BE2C (cell line): ENCODE data around the gene IL21R.
"Not testable (repeated sequence)": the region's sequence is repeated elsewhere in the genome, so short reads cannot be mapped to it uniquely, and the experiment has no call there.

Experiments used
- DNase-seq: peaks from one replicate; pipeline ENCODE4 v3.0.0-alpha.2; 2020
- H3K27me3 ChIP-seq: fragments of 250-450 bp; sonication (Bioruptor Pico); 2 replicates; pipeline ENCODE4 v1.5.1; 2020; ENCODE audit warnings: mild to moderate bottlenecking
- H3K36me3 ChIP-seq: fragments of 250-450 bp; sonication (Bioruptor Pico); 2 replicates; pipeline ENCODE4 v1.5.1; 2020; ENCODE audit warnings: mild to moderate bottlenecking
- H3K4me1 ChIP-seq: fragments of 250-450 bp; sonication (Bioruptor Pico); 2 replicates; pipeline ENCODE4 v1.5.1; 2020
- H3K4me3 ChIP-seq: 2 replicates; pipeline ENCODE4 v1.5.1; 2011; ENCODE audit warnings: low read depth, low read length
- H3K9me3 ChIP-seq: fragments of 250-450 bp; sonication (Bioruptor Pico); 2 replicates; pipeline ENCODE4 v1.5.1; 2020
- TF ChIP-seq, protein P1 (sequence below): IDR thresholded peaks from 2 replicates; pipeline ENCODE4 v1.5.1; 2012; ENCODE audit warnings: mild to moderate bottlenecking, low read depth, low read length

Gene IL21R

DNA sequence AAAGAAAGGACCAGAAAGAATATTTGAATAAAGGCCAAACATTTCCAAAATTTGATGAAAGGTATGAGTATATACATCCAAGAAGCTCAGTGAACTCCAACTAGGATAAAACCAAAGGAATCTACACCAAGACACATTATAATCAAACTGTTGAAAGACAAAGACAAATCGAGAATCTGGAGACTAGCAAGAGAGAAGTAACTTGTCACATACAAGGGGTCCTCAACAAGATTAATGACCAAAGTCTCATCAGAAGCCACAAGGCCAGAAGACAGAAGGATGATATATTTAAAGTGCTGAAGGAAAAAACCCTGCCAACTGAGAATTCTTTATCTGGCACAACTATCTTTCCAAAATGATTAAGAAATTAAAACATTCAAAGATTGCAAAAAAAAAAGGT lies 9.3 kb upstream of the IL21R start:
- TF ChIP-seq, protein P1, sequence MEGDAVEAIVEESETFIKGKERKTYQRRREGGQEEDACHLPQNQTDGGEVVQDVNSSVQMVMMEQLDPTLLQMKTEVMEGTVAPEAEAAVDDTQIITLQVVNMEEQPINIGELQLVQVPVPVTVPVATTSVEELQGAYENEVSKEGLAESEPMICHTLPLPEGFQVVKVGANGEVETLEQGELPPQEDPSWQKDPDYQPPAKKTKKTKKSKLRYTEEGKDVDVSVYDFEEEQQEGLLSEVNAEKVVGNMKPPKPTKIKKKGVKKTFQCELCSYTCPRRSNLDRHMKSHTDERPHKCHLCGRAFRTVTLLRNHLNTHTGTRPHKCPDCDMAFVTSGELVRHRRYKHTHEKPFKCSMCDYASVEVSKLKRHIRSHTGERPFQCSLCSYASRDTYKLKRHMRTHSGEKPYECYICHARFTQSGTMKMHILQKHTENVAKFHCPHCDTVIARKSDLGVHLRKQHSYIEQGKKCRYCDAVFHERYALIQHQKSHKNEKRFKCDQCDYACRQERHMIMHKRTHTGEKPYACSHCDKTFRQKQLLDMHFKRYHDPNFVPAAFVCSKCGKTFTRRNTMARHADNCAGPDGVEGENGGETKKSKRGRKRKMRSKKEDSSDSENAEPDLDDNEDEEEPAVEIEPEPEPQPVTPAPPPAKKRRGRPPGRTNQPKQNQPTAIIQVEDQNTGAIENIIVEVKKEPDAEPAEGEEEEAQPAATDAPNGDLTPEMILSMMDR, result no peak
- DNase-seq, result no peak
- no peak overlapping the region for H3K4me3 ChIP-seq

DNA sequence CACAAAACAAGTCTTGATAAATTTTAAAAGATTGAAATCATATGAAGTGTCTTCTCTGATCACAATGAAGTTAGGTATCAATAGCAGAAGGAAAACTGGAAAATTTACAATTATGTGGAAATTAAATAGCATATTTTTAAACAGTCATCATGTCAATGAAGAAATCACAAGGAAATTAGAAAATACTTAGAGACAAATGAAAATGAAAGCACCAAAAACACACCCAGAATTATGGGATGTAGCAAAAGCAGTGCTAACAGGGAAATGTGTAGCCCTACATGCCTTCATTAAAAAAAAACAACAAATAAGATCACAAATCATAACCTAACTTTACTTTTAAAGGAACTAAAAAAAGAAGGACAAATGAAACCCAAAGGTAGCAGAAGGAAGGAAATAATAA lies 7.5 kb upstream of the IL21R start:
- no peak overlapping the region for H3K4me3 ChIP-seq
- no peaks in the 10 kb centered on the region for H3K9me3 ChIP-seq
- TF ChIP-seq, protein P1, result no peak
- DNase-seq, result no peak
- H3K4me1 ChIP-seq, result no peaks in the 10 kb centered on the region
- no peaks in the 10 kb centered on the region for H3K36me3 ChIP-seq
- no peaks in the 10 kb centered on the region for H3K27me3 ChIP-seq

More for the DNA sequence above, 9.3 kb upstream of the IL21R start:
- Histone ChIP-seq H3K4me1 (no peaks in the 10 kb centered on the region), H3K27me3 (no peaks in the 10 kb centered on the region), H3K9me3 (no peaks in the 10 kb centered on the region), H3K36me3 (no peaks in the 10 kb centered on the region)

DNA sequence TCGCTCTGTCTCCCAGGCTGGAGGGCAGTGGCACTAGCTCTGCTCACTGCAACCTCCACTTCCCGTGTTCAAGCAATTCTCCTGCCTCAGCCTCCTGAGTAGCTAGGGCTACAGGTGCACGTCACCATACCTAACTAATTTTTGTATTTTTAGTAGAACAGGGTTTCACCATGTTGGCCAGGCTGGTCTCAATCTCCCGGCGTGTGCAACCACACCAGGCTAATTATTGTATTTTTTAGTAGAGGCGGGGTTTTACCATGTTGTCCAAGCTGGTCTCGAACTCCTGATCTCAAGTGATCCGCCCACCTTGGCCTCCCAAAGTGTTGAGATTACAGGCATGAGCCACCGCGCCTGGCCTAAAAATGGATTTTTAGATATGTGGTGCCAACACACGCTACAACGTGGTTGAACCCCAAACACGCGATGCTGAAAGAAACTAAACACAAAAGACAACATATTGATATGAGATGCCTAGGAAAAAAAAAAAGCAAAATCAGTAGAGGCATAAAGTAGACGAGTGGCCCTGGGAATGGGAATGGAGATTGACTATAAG lies 3.6 kb upstream of the IL21R start:
- not testable (repeated sequence) for H3K27me3 ChIP-seq, H3K4me1 ChIP-seq, H3K36me3 ChIP-seq, DNase-seq, H3K9me3 ChIP-seq, H3K4me3 ChIP-seq

DNA sequence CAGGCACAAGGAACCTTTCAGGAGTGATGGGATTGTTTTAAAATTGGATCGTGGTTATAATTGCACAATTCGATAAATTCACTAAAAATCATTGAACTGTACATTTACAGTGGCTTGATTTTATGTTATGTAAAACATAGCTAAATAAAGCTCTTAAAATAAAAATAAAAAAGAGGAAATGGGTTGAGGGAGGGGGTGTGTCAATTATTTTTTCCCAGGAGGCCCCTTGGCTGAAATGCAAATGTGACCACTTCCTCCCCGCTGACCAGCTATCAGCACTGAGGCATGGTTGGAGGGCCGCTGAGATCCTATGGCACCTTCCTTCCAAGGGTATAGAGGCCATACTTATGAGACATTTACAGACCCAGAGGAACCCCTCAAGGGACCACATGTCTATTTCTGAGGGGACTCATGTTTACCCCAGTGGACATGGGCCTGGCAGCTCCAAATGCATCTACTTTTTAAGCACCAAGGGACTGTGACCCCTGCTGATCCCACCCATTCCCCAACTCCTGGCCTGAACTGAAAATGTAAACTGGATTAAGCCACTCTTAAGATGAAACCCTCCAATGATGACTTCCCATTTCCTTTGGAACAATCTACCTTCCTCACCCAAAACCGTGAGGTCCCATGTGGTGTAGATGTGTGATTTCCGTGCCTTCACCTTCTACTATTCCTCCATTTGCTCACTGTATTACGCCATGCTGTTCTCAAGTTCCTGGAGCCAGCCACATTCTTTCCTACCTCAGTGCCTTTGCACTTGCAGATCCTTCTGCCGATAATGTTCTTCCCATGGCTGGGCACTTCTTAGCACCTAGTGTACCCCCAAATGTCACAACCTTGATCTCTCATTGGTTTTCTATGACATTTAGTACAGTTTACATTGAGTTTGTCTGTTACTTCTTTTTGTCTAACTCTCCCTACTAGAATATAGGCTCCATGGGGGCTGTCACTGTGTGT lies 2.8 kb upstream of the IL21R start:
- TF ChIP-seq, protein P1, result no peak
- DNase-seq, result no peak

DNA sequence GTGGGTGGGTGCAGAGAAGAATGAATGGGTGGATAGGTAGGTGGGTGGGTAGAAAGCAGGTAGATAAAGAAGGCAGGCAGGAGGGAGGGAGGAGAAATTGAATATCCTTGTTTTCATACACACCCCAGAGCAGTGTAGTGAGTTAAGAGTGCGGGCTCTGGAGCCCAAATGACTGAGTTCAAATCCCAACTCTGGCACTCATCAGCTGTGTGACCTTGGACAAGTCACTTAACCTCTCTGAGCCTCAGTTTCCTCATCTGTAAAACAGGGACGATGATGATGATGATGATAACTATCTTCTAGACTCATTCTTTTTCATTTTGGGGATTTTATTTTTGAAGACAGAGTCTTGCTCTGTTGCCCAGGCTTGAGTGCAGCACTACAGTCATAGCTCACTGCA lies 2.0 kb upstream of the IL21R start:
- H3K9me3 ChIP-seq, result no peaks in the 10 kb centered on the region
- H3K4me3 ChIP-seq, result no peak overlapping the region
- no peaks in the 10 kb centered on the region for H3K27me3 ChIP-seq
- no peak for DNase-seq
- no peaks in the 10 kb centered on the region for H3K4me1 ChIP-seq
- H3K36me3 ChIP-seq, result no peaks in the 10 kb centered on the region
- TF ChIP-seq, protein P1, result no peak

More for the DNA sequence above, 2.8 kb upstream of the IL21R start:
- H3K36me3 ChIP-seq, result no peaks in the 10 kb centered on the region
- no peak overlapping the region for H3K4me3 ChIP-seq
- H3K4me1 ChIP-seq, result no peaks in the 10 kb centered on the region
- H3K27me3 ChIP-seq, result no peaks in the 10 kb centered on the region
- H3K9me3 ChIP-seq, result no peaks in the 10 kb centered on the region

DNA sequence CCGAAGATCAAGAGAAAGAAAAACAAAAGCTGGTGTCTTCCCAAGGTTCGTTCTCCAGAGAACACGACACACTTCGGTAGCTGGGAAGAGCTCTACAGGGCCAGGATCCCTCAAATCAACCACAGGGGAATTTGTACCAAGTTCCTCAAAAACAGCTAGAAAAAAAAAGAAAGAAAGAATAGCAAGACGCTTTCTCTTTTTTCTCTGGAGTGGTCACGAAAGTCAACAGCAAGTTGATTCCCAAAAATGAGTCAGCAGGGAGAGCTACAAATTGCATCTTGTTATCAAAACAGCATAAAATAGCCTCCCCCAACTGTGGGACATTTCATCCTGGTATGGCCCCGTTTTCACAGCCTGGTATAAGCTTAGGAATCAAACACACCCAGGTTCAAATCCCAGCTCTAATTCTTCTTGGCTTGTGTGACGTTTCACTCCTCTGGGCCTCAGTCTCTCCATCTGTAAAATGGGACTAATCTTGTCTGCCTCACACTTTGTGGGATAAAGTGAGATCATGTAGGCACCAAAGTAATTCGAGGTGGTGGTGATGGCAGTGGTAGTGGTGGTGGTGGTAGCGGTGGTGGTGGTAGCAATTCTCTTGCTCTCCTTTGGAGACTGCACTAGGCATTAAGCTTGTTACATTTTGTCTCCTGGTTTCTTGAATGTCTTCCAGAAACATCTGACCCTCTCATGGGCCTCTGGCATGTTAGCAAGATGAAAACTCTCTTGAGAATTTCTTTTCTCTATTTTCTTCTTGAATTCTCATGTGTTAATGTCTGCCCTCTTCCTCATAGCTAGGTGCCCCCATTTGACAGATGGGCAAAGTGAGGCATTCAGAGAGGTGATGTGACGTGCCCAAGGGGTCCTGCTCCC lies 988 bp upstream of the IL21R start:
- no peaks in the 10 kb centered on the region for H3K27me3 ChIP-seq
- DNase-seq, result no peak
- no peaks in the 10 kb centered on the region for H3K4me1 ChIP-seq
- H3K4me3 ChIP-seq, result no peak overlapping the region
- TF ChIP-seq, protein P1, result no peak
- no peaks in the 10 kb centered on the region for H3K9me3 ChIP-seq
- H3K36me3 ChIP-seq, result no peaks in the 10 kb centered on the region
